Ishikawa (cell line): ENCODE measurements around the gene SREBF2.

Experiments used
- CREB1 ChIP-seq: IDR thresholded peaks from 2 replicates; pipeline ENCODE4 v1.6.1; 2012; ENCODE audit warnings: low read depth
- EGR1 ChIP-seq: IDR thresholded peaks from 2 replicates; pipeline ENCODE4 v1.6.1; 2012
- FOXM1 ChIP-seq: IDR thresholded peaks from 2 replicates; pipeline ENCODE4 v1.6.1; 2012; ENCODE audit warnings: low read depth, borderline replicate concordance
- RAD21 ChIP-seq: IDR thresholded peaks from 2 replicates; pipeline ENCODE4 v1.6.1; 2012; ENCODE audit warnings: low read depth
- TEAD4 ChIP-seq: IDR thresholded peaks from 2 replicates; pipeline ENCODE4 v1.6.1; 2012
- TF ChIP-seq, protein P1 (sequence below): IDR thresholded peaks from 2 replicates; pipeline ENCODE4 v1.6.1; 2012
- TF ChIP-seq, protein P2 (sequence below): IDR thresholded peaks from 2 replicates; pipeline ENCODE4 v1.6.1; 2012

DNA sequence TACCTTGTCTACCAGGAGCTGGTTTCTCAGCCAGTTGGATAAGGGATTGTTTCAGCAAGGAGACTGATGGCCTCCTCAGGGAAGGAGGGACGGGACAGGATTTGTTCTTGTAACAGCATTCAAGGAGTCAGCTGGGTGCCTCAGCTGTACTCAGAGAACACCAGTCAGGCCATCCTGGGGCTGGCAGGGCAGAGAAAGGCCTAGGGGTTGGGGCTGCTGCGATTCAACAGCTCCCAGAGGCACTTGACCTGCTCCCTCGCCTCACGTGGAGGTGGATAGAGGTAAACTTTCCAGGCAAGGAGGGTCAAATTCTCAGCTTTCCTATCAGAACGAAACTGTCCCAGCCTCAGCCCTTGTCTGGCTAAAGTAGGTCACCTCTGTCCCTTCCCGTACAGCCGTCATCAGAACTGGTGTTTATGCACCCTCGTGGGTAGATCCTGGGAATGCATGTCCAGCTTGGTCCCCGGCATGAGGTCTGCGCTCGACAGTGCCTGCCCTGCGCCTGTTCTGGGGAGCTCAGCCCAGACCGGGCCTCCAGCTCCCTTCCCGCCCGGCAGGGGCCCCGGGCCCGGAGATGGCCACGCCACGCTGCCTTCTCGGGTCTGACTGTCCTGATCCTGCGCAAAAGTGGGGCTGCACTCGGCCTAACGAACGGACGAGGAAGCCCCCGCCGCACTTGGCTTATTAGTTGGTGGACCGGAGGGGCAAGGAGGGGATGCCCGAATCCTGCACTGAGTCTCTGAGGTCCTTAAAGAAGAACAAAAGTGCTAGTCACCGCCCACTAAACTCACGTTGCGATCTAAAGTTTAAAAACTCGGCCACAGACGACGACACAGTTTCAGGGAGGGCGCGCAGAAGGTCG, 33.2 kb upstream of the SREBF2 start:
- TF ChIP-seq EGR1 (no peak), RAD21 (no peak), FOXM1 (no peak), CREB1 (no peak), TEAD4 (no peak)
- TF ChIP-seq, protein P1, sequence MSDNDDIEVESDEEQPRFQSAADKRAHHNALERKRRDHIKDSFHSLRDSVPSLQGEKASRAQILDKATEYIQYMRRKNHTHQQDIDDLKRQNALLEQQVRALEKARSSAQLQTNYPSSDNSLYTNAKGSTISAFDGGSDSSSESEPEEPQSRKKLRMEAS, result no peak
- TF ChIP-seq, protein P2, sequence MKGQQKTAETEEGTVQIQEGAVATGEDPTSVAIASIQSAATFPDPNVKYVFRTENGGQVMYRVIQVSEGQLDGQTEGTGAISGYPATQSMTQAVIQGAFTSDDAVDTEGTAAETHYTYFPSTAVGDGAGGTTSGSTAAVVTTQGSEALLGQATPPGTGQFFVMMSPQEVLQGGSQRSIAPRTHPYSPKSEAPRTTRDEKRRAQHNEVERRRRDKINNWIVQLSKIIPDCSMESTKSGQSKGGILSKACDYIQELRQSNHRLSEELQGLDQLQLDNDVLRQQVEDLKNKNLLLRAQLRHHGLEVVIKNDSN, result no peak
